GM12891 (cell line): ENCODE data around the gene SLC44A5.

ENCODE experiments used
- POLR2A ChIP-seq: IDR thresholded peaks from 2 replicates; pipeline ENCODE4 v1.6.1; 2011; ENCODE audit warnings: low read depth, low read length, control low read depth
- POLR2AphosphoS5 ChIP-seq: IDR thresholded peaks from 2 replicates; pipeline ENCODE4 v1.6.1; 2011; ENCODE audit warnings: low read depth, low read length, control low read depth
- SPI1 ChIP-seq: IDR thresholded peaks from 2 replicates; pipeline ENCODE4 v1.6.1; 2011; ENCODE audit warnings: low read depth, low read length, control low read depth
- TAF1 ChIP-seq: IDR thresholded peaks from 2 replicates; pipeline ENCODE4 v1.6.1; 2011; ENCODE audit warnings: low read depth, low read length, control low read depth

- no peak for TF ChIP-seq POLR2A
- TF ChIP-seq TAF1: no peak
- no peak for TF ChIP-seq POLR2AphosphoS5
- TF ChIP-seq SPI1: no peak
Observed at GRCh38 chr1:75520862-75521475, 89.9 kb downstream of the SLC44A5 start.
